Vagina (tissue), 2 donors: ENCODE measurements around the gene FAM163A. TPM values are rescaled to one million over a fixed set of nuclear protein-coding genes. Genes with fewer than 3 reads are reported as not detected.

Experiments
- DNase-seq, 2 donors: peaks; one replicate each; pipeline ENCODE4 v3.0.0-alpha.2; 2017; ENCODE audit errors: extremely low spot score in 2 of 2
- H3K27ac ChIP-seq: fragments of 200-600 bp; sonication (generic); one replicate; pipeline ENCODE4 v1.5.1; 2019
- H3K27me3 ChIP-seq: fragments of 200-600 bp; sonication (generic); one replicate; pipeline ENCODE4 v1.5.1; 2019
- H3K36me3 ChIP-seq, 2 donors: fragments of 200-600 bp; sonication (generic); one replicate each; pipeline ENCODE4 v1.5.1; 2017 to 2019
- H3K4me1 ChIP-seq: fragments of 200-600 bp; sonication (generic); one replicate; pipeline ENCODE4 v1.5.1; 2019
- H3K4me3 ChIP-seq, 2 donors: fragments of 200-600 bp; sonication (generic); 1 replicate in 1 of 2; 2 replicates in 1 of 2; pipeline ENCODE4 v1.5.1; 2016 to 2019
- H3K9me3 ChIP-seq: fragments of 200-600 bp; sonication (generic); one replicate; pipeline ENCODE4 v1.5.1; 2019
- CTCF ChIP-seq, 3 experiments: fragments of 450-650 bp in 2 of 3; fragments of 200-600 bp in 1 of 3; sonication (generic) in 1 of 3; IDR thresholded peaks; one replicate each; pipeline ENCODE4 v1.5.1; 2017 to 2019; ENCODE audit warnings: antibody characterized with exemption in 3 of 3, mild to moderate bottlenecking in 2 of 3, moderate library complexity in 2 of 3
- POLR2A ChIP-seq, 2 donors: fragments of 450-650 bp; IDR thresholded peaks; one replicate each; pipeline ENCODE4 v1.6.1; 2017; ENCODE audit warnings: antibody characterized with exemption in 2 of 2, mild to moderate bottlenecking in 2 of 2, moderate library complexity in 2 of 2
- POLR2AphosphoS5 ChIP-seq, 2 donors: sonication (generic); formaldehyde crosslinking; IDR thresholded peaks; one replicate each; pipeline ENCODE4 v1.9.0; 2017; ENCODE audit warnings: antibody characterized with exemption in 2 of 2, mild to moderate bottlenecking in 2 of 2, low read depth in 1 of 2; ENCODE audit not compliant: insufficient read depth in 1 of 2
- intact Hi-C: fragments of 100-400 bp; cut with DNase I; formaldehyde crosslinking; loops from one replicate; pipeline ENCODE4 v1.15.1; 2023
- total RNA-seq: library from RNA; depleted of rRNA; stranded (reverse); fragments of >200 nt; gene quantifications from one replicate; pipeline ENCODE4 v1.2.3, GENCODE V29; 2016

FAM163A gene
- total RNA-seq, 1 donor from 2014 or later = 2.5 TPM

- H3K27me3 ChIP-seq = no peaks in the 10 kb centered on the region
- no peaks in the 10 kb centered on the region for H3K36me3 ChIP-seq
- H3K4me3 ChIP-seq = no peak overlapping the region
- no peaks in the 10 kb centered on the region for H3K9me3 ChIP-seq
- H3K4me1 ChIP-seq = no peaks in the 10 kb centered on the region
- no peak overlapping the region for H3K27ac ChIP-seq
- TF ChIP-seq CTCF (IDR thresholded peaks at IDR 0.05) = no peak
- TF ChIP-seq POLR2A (IDR thresholded peaks at IDR 0.05) = no peak
- TF ChIP-seq POLR2AphosphoS5 (IDR thresholded peaks at IDR 0.05; ENCODE audit: insufficient read depth in 1 of 2, low read depth in 1 of 2) = no peak
- DNase-seq = no peak
- intact Hi-C loops = no loop called here
Measured at GRCh38 chr1:179750630-179751029, 7.5 kb downstream of the FAM163A start.

DNA sequence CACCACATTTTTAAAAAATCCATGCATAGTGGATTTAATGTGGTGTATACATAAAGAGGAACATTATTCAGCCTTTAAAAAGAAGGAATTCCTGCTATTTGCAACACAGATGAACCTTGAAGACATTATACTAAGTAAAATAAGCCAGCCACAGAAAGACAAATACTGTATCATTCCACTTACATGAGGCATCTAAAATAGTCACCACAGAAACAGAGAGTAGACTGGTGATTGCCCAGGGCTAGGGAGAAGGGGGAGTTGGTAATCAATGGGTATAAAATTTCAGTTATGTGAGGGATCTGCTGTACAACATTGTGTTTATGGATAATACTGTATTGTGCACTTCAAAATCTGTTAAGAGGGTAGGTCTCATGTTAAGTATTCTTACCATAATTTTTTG, 10.0 kb downstream of the FAM163A start:
- no peaks in the 10 kb centered on the region for H3K36me3 ChIP-seq
- H3K4me3 ChIP-seq = no peak overlapping the region
- H3K27me3 ChIP-seq = no peaks in the 10 kb centered on the region
- no peak for DNase-seq
- TF ChIP-seq CTCF (IDR thresholded peaks at IDR 0.05) (no peak), POLR2A (IDR thresholded peaks at IDR 0.05) (no peak), POLR2AphosphoS5 (IDR thresholded peaks at IDR 0.05; ENCODE audit: insufficient read depth in 1 of 2, low read depth in 1 of 2) (no peak)
- no peaks in the 10 kb centered on the region for H3K9me3 ChIP-seq
- intact Hi-C loops = no loop called here
- H3K27ac ChIP-seq = no peak overlapping the region
- no peaks in the 10 kb centered on the region for H3K4me1 ChIP-seq

GRCh38 chr1:179754041-179754624, 11.0 kb downstream of the FAM163A start:
- H3K36me3 ChIP-seq = no peaks in the 10 kb centered on the region
- intact Hi-C loops = no loop called here
- H3K27me3 ChIP-seq = no peaks in the 10 kb centered on the region
- no peak for TF ChIP-seq CTCF (IDR thresholded peaks at IDR 0.05)
- TF ChIP-seq POLR2A (IDR thresholded peaks at IDR 0.05) = no peak
- no peak for TF ChIP-seq POLR2AphosphoS5 (IDR thresholded peaks at IDR 0.05; ENCODE audit: insufficient read depth in 1 of 2, low read depth in 1 of 2)
- H3K4me3 ChIP-seq = no peak overlapping the region
- no peaks in the 10 kb centered on the region for H3K9me3 ChIP-seq
- no peaks in the 10 kb centered on the region for H3K4me1 ChIP-seq
- H3K27ac ChIP-seq = no peak overlapping the region
- DNase-seq = peak in 1 of 2 donors; percentile 20

- Histone ChIP-seq H3K9me3 (no peaks in the 10 kb centered on the region), H3K36me3 (no peaks in the 10 kb centered on the region), H3K27me3 (no peaks in the 10 kb centered on the region), H3K4me3 (no peak overlapping the region), H3K4me1 (no peaks in the 10 kb centered on the region), H3K27ac (no peak overlapping the region)
- TF ChIP-seq POLR2A (IDR thresholded peaks at IDR 0.05) = no peak
- no peak for TF ChIP-seq CTCF (IDR thresholded peaks at IDR 0.05)
- TF ChIP-seq POLR2AphosphoS5 (IDR thresholded peaks at IDR 0.05; ENCODE audit: insufficient read depth in 1 of 2, low read depth in 1 of 2) = no peak
- intact Hi-C loops = no loop called here
- no peak for DNase-seq
Measured at GRCh38 chr1:179757933-179758332, 14.8 kb downstream of the FAM163A start.

DNA sequence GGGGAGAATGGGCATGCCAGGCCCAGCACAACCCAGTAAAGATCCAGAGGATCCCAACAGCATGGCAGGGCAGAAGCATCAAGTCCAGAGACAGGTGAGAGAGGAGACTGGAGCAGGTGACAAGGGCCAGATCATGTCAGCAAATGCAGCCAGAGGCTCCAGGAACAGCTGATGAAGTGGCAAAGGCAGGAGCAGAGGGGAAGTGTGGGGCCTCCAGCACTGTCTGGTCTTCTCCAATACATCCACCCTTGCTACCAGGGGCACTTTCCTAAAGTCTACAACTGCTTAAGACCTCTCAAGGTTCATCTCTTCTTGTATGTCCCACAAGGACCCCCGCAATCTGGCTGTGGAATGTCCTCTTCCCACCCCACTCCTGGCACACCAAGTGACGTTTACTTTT, 17.4 kb downstream of the FAM163A start:
- Histone ChIP-seq H3K4me3 (no peak overlapping the region), H3K27me3 (no peaks in the 10 kb centered on the region), H3K9me3 (no peaks in the 10 kb centered on the region), H3K4me1 (no peaks in the 10 kb centered on the region), H3K36me3 (no peaks in the 10 kb centered on the region), H3K27ac (no peak overlapping the region)
- intact Hi-C loops = no loop called here
- DNase-seq = no peak
- TF ChIP-seq POLR2A (IDR thresholded peaks at IDR 0.05) (no peak), POLR2AphosphoS5 (IDR thresholded peaks at IDR 0.05; ENCODE audit: insufficient read depth in 1 of 2, low read depth in 1 of 2) (no peak), CTCF (IDR thresholded peaks at IDR 0.05) (no peak)
